Muscle of leg (tissue), 11 donors: ENCODE data around the gene LSM14B. TPM values are rescaled to one million over a fixed set of nuclear protein-coding genes. Genes with fewer than 3 reads are reported as not detected.

Experiments used
- DNase-seq: peaks from one replicate; pipeline ENCODE4 v3.0.0; 2013
- H3K27ac ChIP-seq: one replicate; pipeline ENCODE4 v1.5.1; 2013; ENCODE audit warnings: mild to moderate bottlenecking, low read length, control low read depth
- H3K27me3 ChIP-seq: one replicate; pipeline ENCODE4 v1.6.1; 2013; ENCODE audit warnings: low read length; ENCODE audit not compliant: control insufficient read depth, insufficient read depth
- H3K36me3 ChIP-seq: one replicate; pipeline ENCODE4 v1.6.1; 2013; ENCODE audit warnings: low read length; ENCODE audit not compliant: control insufficient read depth, insufficient read depth
- H3K4me1 ChIP-seq: one replicate; pipeline ENCODE4 v1.6.1; 2013; ENCODE audit warnings: low read length; ENCODE audit not compliant: control insufficient read depth, insufficient read depth
- H3K4me3 ChIP-seq: one replicate; pipeline ENCODE4 v1.5.1; 2013; ENCODE audit warnings: low read length, control low read depth
- H3K9me3 ChIP-seq: replicated peaks from 2 replicates; pipeline ENCODE4 v1.6.1; 2013; ENCODE audit warnings: low read depth, low read length; ENCODE audit not compliant: control insufficient read depth
- WGBS: methylation state at CpG from one replicate; pipeline ENCODE4 v1.1.5; 2013; ENCODE audit warnings: missing lambda C conversion rate; ENCODE audit not compliant: insufficient coverage; 5-methylcytosine and 5-hydroxymethylcytosine counted together
- polyA plus RNA-seq, 8 donors: library from polyadenylated mRNA; unstranded; fragments of 120-200 nt; gene quantifications; one replicate each; pipeline versions ENCODE4 v1.2.1 to v1.2.3, GENCODE V29; 2013; ENCODE audit warnings: inconsistent platforms in 1 of 8, low replicate concordance in 1 of 8; ENCODE audit not compliant: insufficient read length in 8 of 8, insufficient read depth in 1 of 8
- total RNA-seq: library from RNA; stranded (reverse); fragments of 120-200 nt; gene quantifications from one replicate; pipeline ENCODE4 v1.2.4, GENCODE V29; 2013

The LSM14B gene
- total and polyA plus RNA-seq, 9 donors = 57.1 to 83.1 (median 71.0) TPM

DNA sequence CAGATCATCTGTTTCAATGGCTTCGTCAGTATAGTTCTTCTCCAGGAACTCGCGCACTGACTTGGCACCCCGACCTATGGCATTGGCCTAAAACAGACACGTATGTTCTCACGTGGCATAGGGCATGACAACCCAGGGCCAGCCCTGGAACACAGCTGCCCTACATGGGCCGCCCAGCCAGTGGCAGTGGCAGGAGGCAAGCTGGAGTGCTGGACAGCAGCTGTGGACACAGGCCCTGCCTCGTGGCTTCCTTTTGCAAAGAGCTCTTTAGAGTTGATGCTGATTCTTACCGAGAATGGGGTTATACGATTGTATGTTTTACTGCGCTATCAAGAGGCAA, 15.9 kb downstream of the LSM14B start:
- Histone ChIP-seq H3K9me3 (no peaks in the 10 kb centered on the region), H3K4me3 (no peak overlapping the region), H3K36me3 (peaks cover 69% of the 10 kb centered on the region), H3K27ac (no peak overlapping the region), H3K27me3 (no peaks in the 10 kb centered on the region), H3K4me1 (peaks cover 16% of the 10 kb centered on the region)
- 77% methylated on average over 7 of the region's 11 CpGs for WGBS
- no peak for DNase-seq

- DNase-seq = no peak
- H3K27me3 ChIP-seq = no peaks in the 10 kb centered on the region
- no peaks in the 10 kb centered on the region for H3K9me3 ChIP-seq
- WGBS = 90% methylated on average over 8 of the region's 10 CpGs
- H3K4me1 ChIP-seq = peaks cover 13% of the 10 kb centered on the region
- peaks cover 62% of the 10 kb centered on the region for H3K36me3 ChIP-seq
- no peak overlapping the region for H3K4me3 ChIP-seq
- no peak overlapping the region for H3K27ac ChIP-seq
These were observed 16.6 kb downstream of the LSM14B start for GRCh38 chr20:62138912-62139311.

- no peaks in the 10 kb centered on the region for H3K27me3 ChIP-seq
- no peak overlapping the region for H3K4me3 ChIP-seq
- DNase-seq = no peak
- H3K36me3 ChIP-seq = peaks cover 58% of the 10 kb centered on the region
- 90% methylated on average over 11 of the region's 13 CpGs for WGBS
- no peak overlapping the region for H3K27ac ChIP-seq
- peaks cover 14% of the 10 kb centered on the region for H3K4me1 ChIP-seq
- H3K9me3 ChIP-seq = no peaks in the 10 kb centered on the region
These were observed 17.4 kb downstream of the LSM14B start for GRCh38 chr20:62139636-62140035.

DNA sequence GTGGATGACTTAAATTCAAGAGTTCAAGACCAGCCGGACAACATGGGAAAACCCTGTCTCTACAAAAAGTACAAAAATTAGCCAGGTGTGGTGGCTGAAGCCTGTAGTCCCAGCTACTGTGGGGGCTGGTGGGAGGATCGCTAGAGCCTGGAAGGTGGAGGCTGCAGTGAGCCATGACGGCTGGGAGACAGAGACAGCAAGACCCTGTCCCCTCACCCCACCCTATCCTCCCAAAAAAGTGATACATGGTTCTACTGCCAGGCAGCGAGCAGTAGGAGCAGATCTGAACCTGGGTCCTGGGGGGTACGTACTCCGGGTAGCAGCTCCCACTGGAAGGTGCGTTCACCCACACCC, 18.7 kb downstream of the LSM14B start:
- no peak for DNase-seq
- Histone ChIP-seq H3K4me3 (no peak overlapping the region), H3K27me3 (no peaks in the 10 kb centered on the region), H3K36me3 (peaks cover 46% of the 10 kb centered on the region), H3K4me1 (peaks cover 26% of the 10 kb centered on the region), H3K9me3 (no peaks in the 10 kb centered on the region), H3K27ac (no peak overlapping the region)
- 87% methylated on average over 4 of the region's 7 CpGs for WGBS

- WGBS = 12% methylated on average over 5 of the region's 14 CpGs
- H3K4me1 ChIP-seq = peaks cover 26% of the 10 kb centered on the region
- no peaks in the 10 kb centered on the region for H3K27me3 ChIP-seq
- peak overlapping the region; percentile 70 for H3K4me3 ChIP-seq
- H3K36me3 ChIP-seq = peaks cover 44% of the 10 kb centered on the region
- DNase-seq = no peak
- H3K9me3 ChIP-seq = no peaks in the 10 kb centered on the region
- peak overlapping the region; percentile 35 for H3K27ac ChIP-seq
These were observed 19.3 kb downstream of the LSM14B start for GRCh38 chr20:62141397-62142251.

- under 1% methylated on average over 69 of the region's 71 CpGs for WGBS
These were observed 20.2 kb downstream of the LSM14B start for GRCh38 chr20:62142252-62143080.

DNA sequence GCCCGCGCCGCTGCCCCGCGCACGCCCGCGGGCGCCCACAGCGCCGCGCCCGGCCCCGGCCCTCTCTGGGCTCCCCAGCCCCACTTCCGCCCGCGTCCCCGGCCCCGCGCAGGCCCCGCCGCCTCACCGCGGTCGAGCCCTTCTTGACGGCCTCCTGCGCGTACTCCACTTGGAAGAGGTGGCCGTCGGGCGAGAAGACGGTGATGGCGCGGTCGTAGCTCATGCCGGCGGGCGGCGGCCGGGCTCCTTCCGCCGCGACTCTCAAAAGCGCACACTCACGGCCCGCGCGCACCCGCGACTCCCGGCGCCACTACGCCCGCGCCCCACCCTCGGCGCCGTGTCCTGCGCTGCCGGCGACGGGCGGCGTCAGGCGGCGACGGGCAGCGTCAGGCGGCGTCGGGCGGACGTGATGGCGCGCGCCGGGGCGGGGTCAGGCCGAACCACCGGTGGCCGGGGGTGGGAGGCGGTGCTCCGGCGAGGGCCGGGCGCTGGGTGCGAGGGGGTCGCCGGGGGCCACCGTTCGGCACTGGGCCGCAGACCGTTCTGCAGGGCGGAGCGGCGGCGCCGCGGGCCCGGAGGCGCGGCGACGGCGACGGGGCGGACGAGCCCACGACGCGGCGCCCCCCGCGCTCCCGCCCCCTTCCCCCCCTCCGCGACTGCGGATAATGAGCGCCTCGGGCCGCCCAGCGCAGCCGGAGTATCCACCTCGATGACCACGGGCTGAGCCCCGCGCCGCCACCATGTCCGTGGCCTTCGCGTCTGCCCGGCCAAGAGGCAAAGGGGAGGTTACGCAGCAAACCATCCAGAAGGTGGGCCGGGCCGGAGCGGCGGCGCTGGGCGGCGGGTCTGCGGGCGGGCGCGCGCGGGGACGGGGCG, 21.0 kb downstream of the LSM14B start, which contains the start of the genes PSMA7 and SS18L1:
PSMA7 (minus strand) TSS at position 314 of the 876 bp plus-strand sequence; CDS start at position 223, 91 bp downstream.
SS18L1 (plus strand) TSS at position 689 of the 876 bp plus-strand sequence; CDS start at position 741, 52 bp downstream.
- under 1% methylated on average over 139 of the region's 148 CpGs for WGBS
- Histone ChIP-seq H3K4me1 (peaks cover 27% of the 10 kb centered on the region), H3K36me3 (peaks cover 29% of the 10 kb centered on the region)

More at GRCh38 chr20:62142252-62143080, 20.2 kb downstream of the LSM14B start:
- H3K4me1 ChIP-seq = peaks cover 27% of the 10 kb centered on the region
- H3K36me3 ChIP-seq = peaks cover 37% of the 10 kb centered on the region
- H3K4me3 ChIP-seq = peak overlapping the region; percentile 70
- DNase-seq = no peak
- H3K27ac ChIP-seq = peak overlapping the region; percentile 35
- no peaks in the 10 kb centered on the region for H3K9me3 ChIP-seq
- H3K27me3 ChIP-seq = no peaks in the 10 kb centered on the region

GRCh38 chr20:62143957-62144825, 21.9 kb downstream of the LSM14B start:
- H3K27me3 ChIP-seq = no peaks in the 10 kb centered on the region
- DNase-seq = peak; percentile 64
- peaks cover 29% of the 10 kb centered on the region for H3K4me1 ChIP-seq
- no peaks in the 10 kb centered on the region for H3K9me3 ChIP-seq
- peaks cover 20% of the 10 kb centered on the region for H3K36me3 ChIP-seq
- H3K27ac ChIP-seq = peak overlapping the region; percentile 85
- H3K4me3 ChIP-seq = peak overlapping the region; percentile 70
- under 1% methylated on average over 90 of the region's 104 CpGs for WGBS

More for the DNA sequence above, 21.0 kb downstream of the LSM14B start, which contains the start of the genes PSMA7 and SS18L1:
- H3K4me3 ChIP-seq = peak within 1 kb of the TSS; percentile 70
- DNase-seq = peak; percentile 96
- H3K27ac ChIP-seq = peak within 1 kb of the TSS; percentile 85
- H3K9me3 ChIP-seq = no peaks in the 10 kb centered on the region
- H3K27me3 ChIP-seq = no peaks in the 10 kb centered on the region

DNA sequence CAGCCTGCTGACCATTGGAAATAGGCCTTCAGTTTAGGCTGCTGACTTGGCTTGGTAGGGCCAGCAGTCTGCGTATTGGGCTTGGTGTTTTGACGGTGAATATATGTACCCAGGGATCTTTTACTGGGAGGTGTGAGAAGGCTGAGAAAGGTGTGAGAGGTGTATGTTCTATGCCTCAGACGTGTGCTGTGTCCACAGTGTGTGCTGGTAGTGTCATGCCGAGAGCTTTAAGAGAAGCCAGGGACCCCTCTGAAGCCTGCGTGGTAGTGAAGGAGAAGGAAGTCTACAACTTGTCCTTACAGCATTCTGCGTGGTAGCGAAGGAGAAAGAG, 23.4 kb downstream of the LSM14B start:
- Histone ChIP-seq H3K27ac (no peak overlapping the region), H3K36me3 (peaks cover 5% of the 10 kb centered on the region), H3K4me1 (peaks cover 39% of the 10 kb centered on the region), H3K9me3 (no peaks in the 10 kb centered on the region), H3K4me3 (no peak overlapping the region), H3K27me3 (no peaks in the 10 kb centered on the region)
- no peak for DNase-seq
- 91% methylated on average over 7 of the region's 7 CpGs for WGBS
